Esophagus squamous epithelium (tissue), 5 donors: ENCODE measurements around the gene SLC44A1. TPM values are rescaled to one million over a fixed set of nuclear protein-coding genes. Genes with fewer than 3 reads are reported as not detected.

Source experiments
- DNase-seq: peaks from one replicate; lab custom pipeline; 2025; lab: John Stamatoyannopoulos, UW
- H3K27ac ChIP-seq, 4 donors: fragments of 200-600 bp; sonication (generic); one replicate each; pipeline ENCODE4 v1.5.1; 2016 to 2019; ENCODE audit warnings: mild to moderate bottlenecking in 1 of 4
- H3K27me3 ChIP-seq, 4 donors: fragments of 200-600 bp; sonication (generic); 1 replicate in 3 of 4; 2 replicates in 1 of 4; pipeline versions ENCODE4 v1.5.1 to v1.6.0; 2017 to 2021; ENCODE audit warnings: antibody characterized with exemption in 1 of 4
- H3K36me3 ChIP-seq, 3 donors: fragments of 200-600 bp; sonication (generic); one replicate each; pipeline ENCODE4 v1.5.1; 2016 to 2019
- H3K4me1 ChIP-seq, 3 donors: fragments of 200-600 bp; sonication (generic); one replicate each; pipeline ENCODE4 v1.5.1; 2017 to 2019
- H3K4me3 ChIP-seq, 4 donors: fragments of 200-600 bp; sonication (generic); 1 replicate in 3 of 4; 2 replicates in 1 of 4; pipeline ENCODE4 v1.5.1; 2016 to 2019; ENCODE audit warnings: mild to moderate bottlenecking in 2 of 4, moderate library complexity in 1 of 4
- H3K9me3 ChIP-seq, 3 donors: fragments of 200-600 bp; sonication (generic); one replicate each; pipeline ENCODE4 v1.5.1; 2016 to 2019
- CTCF ChIP-seq, 6 experiments: fragments of 450-650 bp in 4 of 6; fragments of 200-600 bp in 2 of 6; sonication (generic) in 2 of 6; IDR thresholded peaks; one replicate each; pipeline ENCODE4 v1.5.1; 2016 to 2019; ENCODE audit warnings: antibody characterized with exemption in 6 of 6, mild to moderate bottlenecking in 4 of 6, moderate library complexity in 4 of 6
- POLR2A ChIP-seq, 4 donors: fragments of 450-650 bp; IDR thresholded peaks; one replicate each; pipeline ENCODE4 v1.6.1; 2017; ENCODE audit warnings: antibody characterized with exemption in 4 of 4, mild to moderate bottlenecking in 4 of 4, moderate library complexity in 3 of 4
- WGBS, 2 donors: methylation state at CpG; one replicate each; pipeline ENCODE4 v1.1.5; 2018; 5-methylcytosine and 5-hydroxymethylcytosine counted together
- intact Hi-C: fragments of 100-400 bp; cut with DNase I; formaldehyde crosslinking; loops from one replicate; pipeline ENCODE4 v1.15.0; 2022
- total RNA-seq, 4 donors: library from RNA; depleted of rRNA; stranded (reverse); fragments of >200 nt; gene quantifications; one replicate each; pipeline ENCODE4 v1.1.0, GENCODE V29; 2016
- donor health status: DM: yes; HTN: yes; CAD: no.

The SLC44A1 gene
- total RNA-seq, 4 donors from 2014 or later = 19.9 to 52.9 (median 37.8) TPM

- intact Hi-C loops = no loop called here
- 75 to 78% methylated on average over 3 of the region's 3 CpGs for WGBS, 2 donors
Observed at GRCh38 chr9:105466898-105467455, 222.5 kb downstream of the SLC44A1 start.

GRCh38 chr9:105468875-105469274, 224.4 kb downstream of the SLC44A1 start:
- Histone ChIP-seq H3K36me3 (peaks cover 0 to 30% (median 0%) of the 10 kb centered on the region in 3 donors), H3K27ac (no peak overlapping the region), H3K4me1 (no peaks in the 10 kb centered on the region), H3K4me3 (no peak overlapping the region), H3K27me3 (no peaks in the 10 kb centered on the region), H3K9me3 (no peaks in the 10 kb centered on the region)
- no peak for TF ChIP-seq POLR2A (IDR thresholded peaks at IDR 0.05)
- no peak for TF ChIP-seq CTCF (IDR thresholded peaks at IDR 0.05)
- 92 to 100% methylated on average over 1 of the region's 1 CpG for whole genome bisulfite sequencing, 2 donors
- intact Hi-C loops = no loop called here
- DNase-seq = no peak

More at GRCh38 chr9:105466898-105467455, 222.5 kb downstream of the SLC44A1 start:
- Histone ChIP-seq H3K9me3 (no peaks in the 10 kb centered on the region), H3K4me3 (no peak overlapping the region), H3K36me3 (peaks cover 0 to 30% (median 0%) of the 10 kb centered on the region in 3 donors), H3K27ac (no peak overlapping the region), H3K27me3 (no peaks in the 10 kb centered on the region), H3K4me1 (no peaks in the 10 kb centered on the region)
- DNase-seq = no peak
- TF ChIP-seq CTCF (IDR thresholded peaks at IDR 0.05) (no peak), POLR2A (IDR thresholded peaks at IDR 0.05) (no peak)

- no peak overlapping the region for H3K27ac ChIP-seq
- TF ChIP-seq CTCF (IDR thresholded peaks at IDR 0.05) (no peak), POLR2A (IDR thresholded peaks at IDR 0.05) (no peak)
- H3K27me3 ChIP-seq = no peaks in the 10 kb centered on the region
- intact Hi-C loops = no loop called here
- 84 to 91% methylated on average over 2 of the region's 2 CpGs for WGBS, 2 donors
- H3K4me3 ChIP-seq = no peak overlapping the region
- H3K4me1 ChIP-seq = no peaks in the 10 kb centered on the region
- DNase-seq = no peak
- peaks cover 0 to 15% (median 0%) of the 10 kb centered on the region in 3 donors for H3K36me3 ChIP-seq
- no peaks in the 10 kb centered on the region for H3K9me3 ChIP-seq
Observed at GRCh38 chr9:105473221-105473620, 228.8 kb downstream of the SLC44A1 start.

GRCh38 chr9:105475302-105475701, 230.9 kb downstream of the SLC44A1 start:
- 72 to 84% methylated on average over 2 of the region's 2 CpGs for WGBS, 2 donors
- Histone ChIP-seq H3K4me3 (no peak overlapping the region), H3K36me3 (peaks cover 0 to 5% (median 0%) of the 10 kb centered on the region in 3 donors), H3K27ac (no peak overlapping the region), H3K9me3 (no peaks in the 10 kb centered on the region), H3K4me1 (no peaks in the 10 kb centered on the region), H3K27me3 (no peaks in the 10 kb centered on the region)
- intact Hi-C loops = no loop called here
- TF ChIP-seq CTCF (IDR thresholded peaks at IDR 0.05) (peak in 2 of 6 experiments; percentile 10 to 12), POLR2A (IDR thresholded peaks at IDR 0.05) (no peak)
- no peak for DNase-seq

- Histone ChIP-seq H3K36me3 (no peaks in the 10 kb centered on the region), H3K9me3 (no peaks in the 10 kb centered on the region), H3K27ac (no peak overlapping the region), H3K4me3 (no peak overlapping the region), H3K27me3 (no peaks in the 10 kb centered on the region), H3K4me1 (no peaks in the 10 kb centered on the region)
- TF ChIP-seq CTCF (IDR thresholded peaks at IDR 0.05) (no peak), POLR2A (IDR thresholded peaks at IDR 0.05) (no peak)
- intact Hi-C loops = no loop called here
- DNase-seq = no peak
Observed at GRCh38 chr9:105479846-105480245, 235.4 kb downstream of the SLC44A1 start.
